Neural crest cell (in vitro differentiated cells): ENCODE results near the gene BMPER. TPM values are rescaled to one million over a fixed set of nuclear protein-coding genes. Genes with fewer than 3 reads are reported as not detected.

Source experiments
- DNase-seq: peaks from one replicate; pipeline ENCODE4 v3.0.0; 2021; ENCODE audit warnings: low read depth, mixed read lengths, low spot score
- H3K27ac Mint-ChIP-seq: one replicate; pipeline ENCODE4 v1.8.0; 2021; ENCODE audit warnings: mild to moderate bottlenecking, mixed read lengths; ENCODE audit not compliant: unreplicated experiment
- H3K27me3 Mint-ChIP-seq: 2 replicates; pipeline ENCODE4 v1.8.0; 2021; ENCODE audit warnings: low read depth, mild to moderate bottlenecking, mixed read lengths
- H3K36me3 Mint-ChIP-seq: 2 replicates; pipeline ENCODE4 v1.8.0; 2021; ENCODE audit warnings: low read depth, mild to moderate bottlenecking, mixed read lengths
- H3K4me1 Mint-ChIP-seq: 2 replicates; pipeline ENCODE4 v1.8.0; 2021; ENCODE audit warnings: mixed read lengths
- H3K4me3 Mint-ChIP-seq: one replicate; pipeline ENCODE4 v1.8.0; 2021; ENCODE audit warnings: mild to moderate bottlenecking, mixed read lengths
- H3K9me3 Mint-ChIP-seq: 2 replicates; pipeline ENCODE4 v1.8.0; 2021; ENCODE audit warnings: mixed read lengths
- total RNA-seq: library from RNA; stranded (reverse); gene quantifications from 2 replicates; pipeline ENCODE4 v1.2.1, GENCODE V29; 2021
- TF ChIP-seq, protein P1 (sequence below): fragments of 200-600 bp; sonication (generic); conservative IDR thresholded peaks from 2 replicates; pipeline ENCODE4 v1.5.0; 2021; ENCODE audit warnings: antibody characterized with exemption, mild to moderate bottlenecking

The BMPER gene
- total RNA-seq, 1 donor from 2014 or later, result not detected

DNA sequence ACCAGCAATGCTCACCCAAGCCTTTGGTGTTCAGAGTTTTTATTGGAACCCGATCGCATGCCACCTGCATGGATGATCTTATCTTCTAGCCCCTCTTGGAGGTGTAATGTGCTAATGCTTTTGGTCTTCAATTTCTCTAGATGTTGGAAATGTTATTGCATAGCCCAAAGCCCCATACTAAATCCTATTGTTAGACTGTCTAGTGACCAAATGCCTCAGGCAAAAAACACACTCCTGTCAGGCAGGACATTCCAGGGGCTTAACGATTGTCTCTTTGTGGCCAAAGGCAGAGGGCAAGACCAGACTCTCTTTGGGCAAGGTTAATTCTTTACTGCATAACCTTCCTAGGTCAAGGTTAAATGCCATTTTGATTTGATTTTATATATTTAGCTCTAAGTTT lies 187.9 kb downstream of the BMPER start:
- peaks cover 4% of the 10 kb centered on the region for H3K9me3 Mint-ChIP-seq
- no peaks in the 10 kb centered on the region for H3K4me1 Mint-ChIP-seq
- no peak for DNase-seq
- TF ChIP-seq, protein P1, sequence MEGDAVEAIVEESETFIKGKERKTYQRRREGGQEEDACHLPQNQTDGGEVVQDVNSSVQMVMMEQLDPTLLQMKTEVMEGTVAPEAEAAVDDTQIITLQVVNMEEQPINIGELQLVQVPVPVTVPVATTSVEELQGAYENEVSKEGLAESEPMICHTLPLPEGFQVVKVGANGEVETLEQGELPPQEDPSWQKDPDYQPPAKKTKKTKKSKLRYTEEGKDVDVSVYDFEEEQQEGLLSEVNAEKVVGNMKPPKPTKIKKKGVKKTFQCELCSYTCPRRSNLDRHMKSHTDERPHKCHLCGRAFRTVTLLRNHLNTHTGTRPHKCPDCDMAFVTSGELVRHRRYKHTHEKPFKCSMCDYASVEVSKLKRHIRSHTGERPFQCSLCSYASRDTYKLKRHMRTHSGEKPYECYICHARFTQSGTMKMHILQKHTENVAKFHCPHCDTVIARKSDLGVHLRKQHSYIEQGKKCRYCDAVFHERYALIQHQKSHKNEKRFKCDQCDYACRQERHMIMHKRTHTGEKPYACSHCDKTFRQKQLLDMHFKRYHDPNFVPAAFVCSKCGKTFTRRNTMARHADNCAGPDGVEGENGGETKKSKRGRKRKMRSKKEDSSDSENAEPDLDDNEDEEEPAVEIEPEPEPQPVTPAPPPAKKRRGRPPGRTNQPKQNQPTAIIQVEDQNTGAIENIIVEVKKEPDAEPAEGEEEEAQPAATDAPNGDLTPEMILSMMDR, result no peak
- no peak overlapping the region for H3K4me3 Mint-ChIP-seq
- no peak overlapping the region for H3K27ac Mint-ChIP-seq
- no peaks in the 10 kb centered on the region for H3K36me3 Mint-ChIP-seq
- H3K27me3 Mint-ChIP-seq, result no peaks in the 10 kb centered on the region

DNA sequence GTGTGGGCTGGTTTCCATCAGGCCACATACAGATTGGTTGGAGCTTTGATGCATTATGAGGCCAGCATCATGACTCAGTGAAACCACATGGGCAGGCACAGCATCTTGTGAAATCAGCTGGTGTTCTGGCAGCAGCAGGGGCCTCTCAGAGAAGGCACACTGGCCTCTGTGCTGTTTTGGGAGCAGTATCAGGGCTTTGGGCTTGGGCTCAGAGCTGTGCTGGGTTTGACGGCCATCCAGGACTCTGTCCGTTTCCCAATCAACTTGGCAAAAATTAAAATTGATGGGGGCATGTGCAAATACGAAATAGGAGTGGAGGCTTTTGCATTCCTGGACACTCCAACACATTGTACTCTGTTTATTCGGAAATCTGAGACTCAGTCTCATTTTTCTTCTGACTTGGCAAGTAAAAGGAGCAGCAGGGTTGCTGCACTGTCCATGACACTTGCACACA lies 190.9 kb downstream of the BMPER start:
- H3K9me3 Mint-ChIP-seq, result peaks cover 4% of the 10 kb centered on the region
- no peaks in the 10 kb centered on the region for H3K4me1 Mint-ChIP-seq
- no peak for DNase-seq
- H3K4me3 Mint-ChIP-seq, result no peak overlapping the region
- H3K36me3 Mint-ChIP-seq, result no peaks in the 10 kb centered on the region
- TF ChIP-seq, protein P1, result no peak
- no peaks in the 10 kb centered on the region for H3K27me3 Mint-ChIP-seq
- no peak overlapping the region for H3K27ac Mint-ChIP-seq

DNA sequence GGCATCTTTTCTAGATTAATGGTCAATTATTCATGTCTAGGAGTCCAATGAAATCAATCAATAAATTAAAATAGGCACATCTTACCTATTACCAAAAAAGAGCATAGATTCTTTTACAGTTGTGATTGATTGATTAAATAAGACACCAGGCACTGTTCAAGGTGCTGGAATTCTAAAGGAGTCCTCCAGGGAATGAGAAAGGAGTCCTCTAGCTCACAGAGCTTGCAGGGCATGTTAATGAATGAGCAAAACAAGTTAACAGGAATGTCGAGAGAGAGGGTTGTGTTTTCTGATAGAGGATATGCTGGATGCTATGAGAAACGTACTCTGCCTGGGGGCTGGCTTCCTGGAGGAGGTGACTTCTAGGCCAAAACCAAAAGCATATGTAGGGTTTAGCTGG lies 191.4 kb downstream of the BMPER start:
- DNase-seq, result no peak
- TF ChIP-seq, protein P1, result no peak
- Mint-ChIP-seq H3K4me1 (no peaks in the 10 kb centered on the region), H3K27me3 (no peaks in the 10 kb centered on the region), H3K36me3 (no peaks in the 10 kb centered on the region), H3K9me3 (peaks cover 4% of the 10 kb centered on the region), H3K27ac (no peak overlapping the region), H3K4me3 (no peak overlapping the region)

DNA sequence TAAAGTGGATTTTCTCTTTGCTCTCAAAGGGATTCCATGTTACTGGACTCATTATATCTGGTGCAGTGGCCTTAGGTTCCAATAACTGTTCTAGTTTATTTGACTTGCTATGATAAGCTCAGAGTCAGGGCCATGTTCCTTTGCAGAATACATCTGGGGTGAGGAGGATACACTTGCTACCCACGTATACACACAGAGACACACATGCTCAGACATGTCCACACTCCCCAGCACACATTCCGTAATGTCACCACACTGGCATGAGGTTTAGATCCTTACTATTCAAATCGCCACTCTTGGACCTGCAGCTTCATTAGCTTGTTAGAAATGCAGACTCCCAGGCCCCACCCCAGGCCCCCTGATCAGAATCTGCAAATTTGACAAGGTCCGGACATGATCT lies 195.3 kb downstream of the BMPER start:
- H3K27ac Mint-ChIP-seq, result no peak overlapping the region
- H3K36me3 Mint-ChIP-seq, result no peaks in the 10 kb centered on the region
- H3K4me1 Mint-ChIP-seq, result peaks cover 16% of the 10 kb centered on the region
- no peak for DNase-seq
- no peaks in the 10 kb centered on the region for H3K27me3 Mint-ChIP-seq
- TF ChIP-seq, protein P1, result no peak
- H3K9me3 Mint-ChIP-seq, result peaks cover 10% of the 10 kb centered on the region
- no peak overlapping the region for H3K4me3 Mint-ChIP-seq

DNA sequence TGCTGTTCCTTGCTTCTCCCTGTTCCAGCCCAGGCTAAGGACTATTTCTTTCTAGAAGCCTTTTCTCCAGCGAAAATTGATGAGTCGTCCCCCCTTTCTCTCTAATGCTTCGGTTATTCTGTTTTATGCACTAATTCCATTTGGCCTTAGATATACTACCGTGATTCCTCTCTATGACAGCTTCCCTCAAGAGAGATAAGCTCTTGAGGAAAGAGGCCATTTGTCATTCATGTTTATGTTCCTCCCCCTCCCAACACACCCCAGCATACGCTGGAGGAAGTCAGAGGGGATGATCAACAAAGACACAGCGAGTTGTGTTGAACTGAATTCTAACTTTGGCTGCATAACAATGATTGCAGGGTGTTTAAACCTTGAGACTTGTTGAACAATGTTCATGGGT lies 198.8 kb downstream of the BMPER start:
- peaks cover 16% of the 10 kb centered on the region for H3K4me1 Mint-ChIP-seq
- no peak overlapping the region for H3K4me3 Mint-ChIP-seq
- TF ChIP-seq, protein P1, result no peak
- no peak overlapping the region for H3K27ac Mint-ChIP-seq
- H3K27me3 Mint-ChIP-seq, result no peaks in the 10 kb centered on the region
- H3K9me3 Mint-ChIP-seq, result peaks cover 10% of the 10 kb centered on the region
- no peak for DNase-seq
- H3K36me3 Mint-ChIP-seq, result no peaks in the 10 kb centered on the region

DNA sequence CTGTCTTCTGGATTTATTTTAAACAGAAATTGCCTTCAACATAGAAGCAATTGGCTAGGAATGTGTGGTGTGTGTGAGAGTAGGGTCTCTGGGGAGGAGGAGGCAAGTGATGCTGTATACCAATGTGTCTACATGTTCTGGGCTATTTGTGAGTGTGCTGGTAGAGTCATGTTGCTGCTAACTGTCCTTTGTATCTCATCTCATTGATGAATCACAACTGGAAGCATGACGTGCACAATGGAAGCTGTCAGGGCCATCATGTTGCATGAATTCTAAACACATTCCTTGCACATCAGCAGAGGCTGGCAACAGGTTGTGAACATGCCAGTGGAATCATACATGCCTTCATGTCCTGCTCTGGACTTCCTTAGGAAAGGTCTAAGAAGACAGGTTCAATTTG lies 199.7 kb downstream of the BMPER start:
- Mint-ChIP-seq H3K4me1 (peaks cover 16% of the 10 kb centered on the region), H3K36me3 (no peaks in the 10 kb centered on the region), H3K4me3 (no peak overlapping the region), H3K9me3 (peaks cover 10% of the 10 kb centered on the region), H3K27ac (peak overlapping the region; percentile 28), H3K27me3 (no peaks in the 10 kb centered on the region)
- DNase-seq, result no peak
- TF ChIP-seq, protein P1, result no peak
